Limb (tissue), 2 donors: ENCODE results near the gene KATNA1.
"Not testable (repeated sequence)": the region's sequence is repeated elsewhere in the genome, so short reads cannot be mapped to it uniquely, and the experiment has no call there.

Source experiments
- DNase-seq, 2 donors: peaks; one replicate each; pipeline ENCODE4 v3.0.0-alpha.2; 2016; ENCODE audit errors: extremely low spot score in 2 of 2

Gene KATNA1

GRCh38 chr6:149648148-149649145 lies at the start of gene KATNA1:
Gene KATNA1 (minus strand): TSS chr6:149648714. CDS start chr6:149638547, 10,167 bp downstream.
- peak; percentile 80 to 89 for DNase-seq

GRCh38 chr6:149698175-149698574 lies 49.7 kb upstream of the KATNA1 start:
- DNase-seq: no peak

- no peak for DNase-seq
Observed at GRCh38 chr6:149696901-149697300, 48.4 kb upstream of the KATNA1 start.

GRCh38 chr6:149694921-149695320 lies 46.4 kb upstream of the KATNA1 start:
- DNase-seq: no peak

GRCh38 chr6:149691201-149691600 lies 42.7 kb upstream of the KATNA1 start:
- no peak for DNase-seq

- DNase-seq: no peak
Observed at GRCh38 chr6:149686230-149686629, 37.7 kb upstream of the KATNA1 start.

- DNase-seq: no peak
Observed at GRCh38 chr6:149683256-149683859, 34.8 kb upstream of the KATNA1 start.

GRCh38 chr6:149681845-149682244 lies 33.3 kb upstream of the KATNA1 start:
- DNase-seq: not testable (repeated sequence)

GRCh38 chr6:149681209-149681608 lies 32.7 kb upstream of the KATNA1 start:
- DNase-seq: no peak

GRCh38 chr6:149680503-149680902 lies 32.0 kb upstream of the KATNA1 start:
- DNase-seq: no peak

- DNase-seq: not testable (repeated sequence)
Observed at GRCh38 chr6:149672265-149672664, 23.8 kb upstream of the KATNA1 start.

GRCh38 chr6:149660028-149660427 lies 11.5 kb upstream of the KATNA1 start:
- DNase-seq: no peak

- no peak for DNase-seq
Observed at GRCh38 chr6:149657441-149657840, 8.9 kb upstream of the KATNA1 start.

- DNase-seq: no peak
Observed at GRCh38 chr6:149651056-149651455, 2.5 kb upstream of the KATNA1 start.

- DNase-seq: no peak
Observed at GRCh38 chr6:149646599-149646998, 1.9 kb downstream of the KATNA1 start.

- DNase-seq: no peak
Observed at GRCh38 chr6:149642829-149643580, 5.5 kb downstream of the KATNA1 start.

GRCh38 chr6:149636124-149636523 lies 12.4 kb downstream of the KATNA1 start:
- no peak for DNase-seq

- no peak for DNase-seq
Observed at GRCh38 chr6:149634315-149634714, 14.2 kb downstream of the KATNA1 start.

- DNase-seq: no peak
Observed at GRCh38 chr6:149628875-149629510, 19.5 kb downstream of the KATNA1 start.

GRCh38 chr6:149627672-149628071 lies 20.8 kb downstream of the KATNA1 start:
- DNase-seq: no peak

GRCh38 chr6:149615805-149616204 lies 32.7 kb downstream of the KATNA1 start:
- DNase-seq: no peak
